GM18505 (cell line): ENCODE data around the gene PCDHB11.
"Not testable (repeated sequence)": the region's sequence is repeated elsewhere in the genome, so short reads cannot be mapped to it uniquely, and the experiment has no call there.

Source experiments
- ATAC-seq: cut with Tn5 transposase; IDR thresholded peaks from one replicate; pipeline ENCODE4 v1.9.1; 2021; ENCODE audit not compliant: unreplicated experiment
- POLR2A ChIP-seq: IDR thresholded peaks from 4 replicates; pipeline ENCODE4 v1.6.1; 2011; ENCODE audit warnings: borderline replicate concordance; ENCODE audit not compliant: insufficient read depth, insufficient read length; ENCODE audit errors: extremely low read depth

PCDHB11 gene

GRCh38 chr5:141180313-141180712, 19.1 kb upstream of the PCDHB11 start:
- no peak for ATAC-seq
- TF ChIP-seq POLR2A = no peak

GRCh38 chr5:141182248-141182647, 17.2 kb upstream of the PCDHB11 start, which contains the start of gene PCDHB16:
TSS of gene PCDHB16 (plus strand) at chr5:141182387. CDS start at chr5:141182560, 173 bp downstream.
- no peak for TF ChIP-seq POLR2A
- ATAC-seq = no peak

GRCh38 chr5:141184117-141184855, 15.1 kb upstream of the PCDHB11 start:
- not testable (repeated sequence) for ATAC-seq

- TF ChIP-seq POLR2A = no peak
These were observed 12.4 kb upstream of the PCDHB11 start, which contains the start of gene PCDHB9 for GRCh38 chr5:141186897-141187512. TSS of gene PCDHB9 (plus strand) at chr5:141187161. CDS start at chr5:141187319, 158 bp downstream.

GRCh38 chr5:141188682-141189081, 10.7 kb upstream of the PCDHB11 start:
- ATAC-seq = not testable (repeated sequence)

More at GRCh38 chr5:141186897-141187512, 12.4 kb upstream of the PCDHB11 start, which contains the start of gene PCDHB9:
- ATAC-seq = no peak

- ATAC-seq = not testable (repeated sequence)
These were observed 10.3 kb upstream of the PCDHB11 start for GRCh38 chr5:141189131-141189530.

GRCh38 chr5:141192110-141192725, 7.2 kb upstream of the PCDHB11 start, which contains the start of gene PCDHB10:
TSS of gene PCDHB10 (plus strand) at chr5:141192353. CDS start at chr5:141192553, 200 bp downstream.
- no peak for ATAC-seq
- no peak for TF ChIP-seq POLR2A

GRCh38 chr5:141194332-141194731, 5.1 kb upstream of the PCDHB11 start:
- not testable (repeated sequence) for ATAC-seq

- ATAC-seq = no peak
- TF ChIP-seq POLR2A = no peak
These were observed 3.1 kb upstream of the PCDHB11 start for GRCh38 chr5:141196363-141196762.

- ATAC-seq = not testable (repeated sequence)
These were observed 1.7 kb downstream of the PCDHB11 start for GRCh38 chr5:141201126-141201525.

- not testable (repeated sequence) for ATAC-seq
These were observed 2.2 kb downstream of the PCDHB11 start for GRCh38 chr5:141201646-141202045.

GRCh38 chr5:141208478-141208877, 9.1 kb downstream of the PCDHB11 start, which contains the start of gene PCDHB12:
TSS of gene PCDHB12 (plus strand) at chr5:141208719. CDS start at chr5:141208908, 189 bp downstream.
- no peak for ATAC-seq

GRCh38 chr5:141210281-141210680, 10.9 kb downstream of the PCDHB11 start:
- not testable (repeated sequence) for ATAC-seq

More at GRCh38 chr5:141208478-141208877, 9.1 kb downstream of the PCDHB11 start, which contains the start of gene PCDHB12:
- TF ChIP-seq POLR2A = no peak

- not testable (repeated sequence) for ATAC-seq
These were observed 11.4 kb downstream of the PCDHB11 start for GRCh38 chr5:141210849-141211248.

- not testable (repeated sequence) for ATAC-seq
These were observed 14.4 kb downstream of the PCDHB11 start, which contains the start of gene PCDHB13 for GRCh38 chr5:141213656-141214339. TSS of gene PCDHB13 (plus strand) at chr5:141213919. CDS start at chr5:141214124, 205 bp downstream.

GRCh38 chr5:141214583-141214982, 15.2 kb downstream of the PCDHB11 start:
- not testable (repeated sequence) for ATAC-seq

GRCh38 chr5:141215504-141215903, 16.1 kb downstream of the PCDHB11 start:
- ATAC-seq = not testable (repeated sequence)

- ATAC-seq = not testable (repeated sequence)
These were observed 16.6 kb downstream of the PCDHB11 start for GRCh38 chr5:141216035-141216434.
